Transverse colon (tissue), 4 donors: ENCODE measurements around the gene RAD54L.

Experiments
- EP300 ChIP-seq: sonication (generic); formaldehyde crosslinking; IDR thresholded peaks from one replicate; pipeline ENCODE4 v1.6.1; 2017; ENCODE audit warnings: antibody characterized with exemption, low read depth
- POLR2A ChIP-seq: fragments of 450-650 bp; IDR thresholded peaks from one replicate; pipeline ENCODE4 v1.6.1; 2016; ENCODE audit warnings: antibody characterized with exemption, mild to moderate bottlenecking, moderate library complexity
- POLR2AphosphoS5 ChIP-seq, 3 donors: sonication (generic); formaldehyde crosslinking; IDR thresholded peaks; one replicate each; pipeline ENCODE4 v1.6.1; 2016; ENCODE audit warnings: antibody characterized with exemption in 3 of 3
- TF ChIP-seq, protein P1 (sequence below), 5 experiments: fragments of 200-600 bp in 3 of 5; fragments of 450-650 bp in 2 of 5; sonication (generic) in 3 of 5; IDR thresholded peaks; 1 replicate in 2 of 5; 2 replicates in 3 of 5; pipeline ENCODE4 v1.5.1; 2016 to 2017; ENCODE audit warnings: antibody characterized with exemption in 5 of 5, inconsistent platforms in 3 of 5, mild to moderate bottlenecking in 2 of 5, moderate library complexity in 1 of 5

DNA sequence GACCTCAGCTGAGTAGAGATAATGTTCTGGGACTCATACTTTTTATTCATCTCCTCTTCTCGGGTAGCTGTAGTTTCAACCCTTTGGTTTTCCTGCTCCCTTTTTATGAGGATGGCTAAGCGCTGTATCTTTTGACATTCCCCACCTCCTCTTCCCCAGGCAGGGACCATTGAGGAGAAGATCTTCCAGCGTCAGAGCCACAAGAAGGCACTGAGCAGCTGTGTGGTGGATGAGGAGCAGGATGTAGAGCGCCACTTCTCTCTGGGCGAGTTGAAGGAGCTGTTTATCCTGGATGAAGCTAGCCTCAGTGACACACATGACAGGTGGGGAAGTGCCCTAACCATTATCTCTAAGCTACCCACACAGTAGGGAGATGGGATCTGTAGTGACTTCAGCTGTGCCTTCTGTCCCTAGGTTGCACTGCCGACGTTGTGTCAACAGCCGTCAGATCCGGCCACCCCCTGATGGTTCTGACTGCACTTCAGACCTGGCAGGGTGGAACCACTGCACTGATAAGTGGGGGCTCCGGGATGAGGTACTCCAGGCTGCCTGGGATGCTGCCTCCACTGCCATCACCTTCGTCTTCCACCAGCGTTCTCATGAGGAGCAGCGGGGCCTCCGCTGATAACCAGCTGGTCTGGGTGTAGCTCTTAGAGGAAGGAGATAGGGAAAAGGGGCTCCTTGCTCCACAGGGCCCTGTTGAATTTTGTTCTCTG is 30.3 kb downstream of the RAD54L start:
- no peak for TF ChIP-seq POLR2AphosphoS5 (IDR thresholded peaks at IDR 0.05)
- no peak for TF ChIP-seq POLR2A
- no peak for TF ChIP-seq EP300
- TF ChIP-seq, protein P1, sequence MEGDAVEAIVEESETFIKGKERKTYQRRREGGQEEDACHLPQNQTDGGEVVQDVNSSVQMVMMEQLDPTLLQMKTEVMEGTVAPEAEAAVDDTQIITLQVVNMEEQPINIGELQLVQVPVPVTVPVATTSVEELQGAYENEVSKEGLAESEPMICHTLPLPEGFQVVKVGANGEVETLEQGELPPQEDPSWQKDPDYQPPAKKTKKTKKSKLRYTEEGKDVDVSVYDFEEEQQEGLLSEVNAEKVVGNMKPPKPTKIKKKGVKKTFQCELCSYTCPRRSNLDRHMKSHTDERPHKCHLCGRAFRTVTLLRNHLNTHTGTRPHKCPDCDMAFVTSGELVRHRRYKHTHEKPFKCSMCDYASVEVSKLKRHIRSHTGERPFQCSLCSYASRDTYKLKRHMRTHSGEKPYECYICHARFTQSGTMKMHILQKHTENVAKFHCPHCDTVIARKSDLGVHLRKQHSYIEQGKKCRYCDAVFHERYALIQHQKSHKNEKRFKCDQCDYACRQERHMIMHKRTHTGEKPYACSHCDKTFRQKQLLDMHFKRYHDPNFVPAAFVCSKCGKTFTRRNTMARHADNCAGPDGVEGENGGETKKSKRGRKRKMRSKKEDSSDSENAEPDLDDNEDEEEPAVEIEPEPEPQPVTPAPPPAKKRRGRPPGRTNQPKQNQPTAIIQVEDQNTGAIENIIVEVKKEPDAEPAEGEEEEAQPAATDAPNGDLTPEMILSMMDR (IDR thresholded peaks at IDR 0.05) = no peak
